ENCODE results near the gene INO80B. TPM values are rescaled to one million over a fixed set of nuclear protein-coding genes. Genes with fewer than 3 reads are reported as not detected.

Gene INO80B
- polyA plus RNA-seq, 1 donor (not counting 4 experiments of a cell fraction or from before 2014, with no cell fraction given) = 18.8 TPM

DNA sequence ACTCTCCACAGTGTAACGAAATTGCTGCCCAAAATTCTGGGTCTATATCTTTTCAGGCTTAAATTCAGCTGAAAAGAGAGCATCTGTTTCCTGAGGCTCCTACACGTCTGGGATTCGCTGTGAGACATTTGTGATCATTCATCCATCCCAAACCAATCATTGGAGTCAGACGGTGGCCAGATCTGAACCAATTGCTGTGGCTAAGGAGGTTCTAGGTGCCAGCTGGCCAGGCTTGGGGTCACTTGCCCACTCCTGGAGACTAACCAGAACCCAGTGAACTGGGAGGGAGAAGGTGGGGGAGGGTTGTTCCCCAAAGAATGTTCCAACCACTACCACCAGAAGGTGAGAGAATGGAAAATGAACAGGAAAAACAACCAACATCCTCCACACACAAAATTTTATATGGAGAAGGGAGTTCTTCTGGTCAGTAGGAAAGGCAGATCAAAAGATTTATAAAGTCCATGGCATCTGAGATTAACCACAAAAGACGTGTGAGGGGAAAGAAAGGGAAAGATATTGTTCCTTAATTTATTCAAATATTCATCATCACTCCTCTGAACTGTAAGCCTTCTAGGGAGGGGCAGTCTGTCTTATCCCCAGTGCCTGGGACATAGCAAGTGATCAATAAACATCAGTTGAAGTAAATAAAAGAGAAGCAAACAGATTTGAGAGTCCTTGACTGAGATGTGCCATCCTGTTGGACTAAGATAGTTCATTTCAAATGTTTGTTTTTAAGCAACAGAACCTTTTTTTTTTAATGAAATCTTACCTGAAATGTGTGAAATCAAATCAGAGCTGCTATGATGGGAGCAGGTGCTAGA lies 10.2 kb upstream of the INO80B start:
- no peaks in the 10 kb centered on the region for H3K9me1 ChIP-seq (ENCODE audit: control insufficient read depth, extremely low read depth, insufficient read depth, low read length)
- DNase-seq (ENCODE audit: low read depth, low spot score) = no peak
- no peak for TF ChIP-seq EZH2 (IDR thresholded peaks at IDR 0.05; ENCODE audit: low read length)
- TF ChIP-seq, protein P1, sequence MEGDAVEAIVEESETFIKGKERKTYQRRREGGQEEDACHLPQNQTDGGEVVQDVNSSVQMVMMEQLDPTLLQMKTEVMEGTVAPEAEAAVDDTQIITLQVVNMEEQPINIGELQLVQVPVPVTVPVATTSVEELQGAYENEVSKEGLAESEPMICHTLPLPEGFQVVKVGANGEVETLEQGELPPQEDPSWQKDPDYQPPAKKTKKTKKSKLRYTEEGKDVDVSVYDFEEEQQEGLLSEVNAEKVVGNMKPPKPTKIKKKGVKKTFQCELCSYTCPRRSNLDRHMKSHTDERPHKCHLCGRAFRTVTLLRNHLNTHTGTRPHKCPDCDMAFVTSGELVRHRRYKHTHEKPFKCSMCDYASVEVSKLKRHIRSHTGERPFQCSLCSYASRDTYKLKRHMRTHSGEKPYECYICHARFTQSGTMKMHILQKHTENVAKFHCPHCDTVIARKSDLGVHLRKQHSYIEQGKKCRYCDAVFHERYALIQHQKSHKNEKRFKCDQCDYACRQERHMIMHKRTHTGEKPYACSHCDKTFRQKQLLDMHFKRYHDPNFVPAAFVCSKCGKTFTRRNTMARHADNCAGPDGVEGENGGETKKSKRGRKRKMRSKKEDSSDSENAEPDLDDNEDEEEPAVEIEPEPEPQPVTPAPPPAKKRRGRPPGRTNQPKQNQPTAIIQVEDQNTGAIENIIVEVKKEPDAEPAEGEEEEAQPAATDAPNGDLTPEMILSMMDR (optimal IDR thresholded peaks at IDR 0.05 in 1 of 3, IDR thresholded peaks at IDR 0.05 in 1 of 3, conservative IDR thresholded peaks at IDR 0.05 in 1 of 3; ENCODE audit: extremely low read depth in 1 of 3, insufficient read depth in 2 of 3, low read length in 3 of 3) = no peak
- peaks cover 21% of the 10 kb centered on the region for H3K79me2 ChIP-seq (ENCODE audit: control insufficient read depth, insufficient read depth, low read length)
- no peak overlapping the region for H2AFZ ChIP-seq (ENCODE audit: control insufficient read depth, low read length)
- H3K9ac ChIP-seq (ENCODE audit: control insufficient read depth, extremely low read depth, insufficient read depth, low read length) = no peak overlapping the region
- H3K4me2 ChIP-seq (ENCODE audit: control insufficient read depth, extremely low read depth, insufficient read depth, low read depth, low read length) = no peak overlapping the region
- H3K27ac ChIP-seq (ENCODE audit: control insufficient read depth, insufficient read depth, low read length) = no peak overlapping the region
- peaks cover 15% of the 10 kb centered on the region for H3K4me1 ChIP-seq (ENCODE audit: control insufficient read depth, extremely low read depth, insufficient read depth, low read length)
- FAIRE-seq = no peak
- H3K9me3 ChIP-seq (ENCODE audit: control insufficient read depth, low read depth, low read length) = no peaks in the 10 kb centered on the region
- H3K4me3 ChIP-seq (ENCODE audit: control insufficient read depth in 2 of 3, extremely low read depth in 1 of 3, insufficient read depth in 2 of 3, low read depth in 1 of 3, low read length in 3 of 3) = no peak overlapping the region
- H4K20me1 ChIP-seq (ENCODE audit: control insufficient read depth, extremely low read depth, insufficient read depth, low read length) = no peaks in the 10 kb centered on the region
- no peaks in the 10 kb centered on the region for H3K36me3 ChIP-seq (ENCODE audit: control insufficient read depth in 2 of 2, extremely low read depth in 1 of 2, insufficient read depth in 2 of 2, low read length in 2 of 2)
- dilution Hi-C loops (cut with MboI; ENCODE audit: extremely low pct_ligation_motif_present, low sequenced_read_pairs) = no loop called here
- no peaks in the 10 kb centered on the region for H3K27me3 ChIP-seq (ENCODE audit: control insufficient read depth, extremely low read depth, insufficient read depth, low read length)

DNA sequence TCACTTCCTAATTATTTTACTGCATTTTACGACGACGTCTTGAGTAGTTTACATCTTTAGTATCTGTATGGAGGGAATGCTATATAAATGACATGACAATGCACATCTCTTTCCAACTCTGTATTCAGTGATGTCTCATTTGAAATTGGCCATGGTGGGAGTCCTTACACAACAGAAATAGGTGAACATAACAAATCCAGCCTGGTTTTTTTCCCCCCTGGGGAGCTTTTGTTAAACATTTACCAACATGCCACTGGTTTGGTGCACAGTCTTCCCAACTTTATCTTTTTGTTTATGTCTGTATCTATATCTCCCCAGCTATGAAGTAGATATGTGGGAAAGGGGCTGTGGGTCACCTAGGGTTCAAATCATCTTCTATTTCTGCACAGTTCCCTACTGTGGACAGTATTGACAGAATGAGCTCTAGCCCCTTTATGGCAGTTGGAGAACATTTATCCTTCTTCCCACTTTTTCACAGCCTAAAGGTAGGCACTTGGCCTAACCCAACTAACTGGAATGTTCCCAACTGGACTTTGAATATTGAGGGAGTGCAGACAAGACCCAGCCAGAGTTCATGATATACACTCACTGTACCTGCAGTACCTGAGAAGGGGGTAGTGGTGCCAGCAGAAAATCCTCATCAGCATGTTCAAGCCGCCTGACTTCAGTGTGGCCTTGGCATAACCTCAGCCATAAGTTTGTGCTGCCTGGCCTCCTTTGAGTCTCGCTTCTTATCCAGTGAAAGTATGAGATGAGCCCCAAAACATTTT lies 7.5 kb upstream of the INO80B start:
- H4K20me1 ChIP-seq (ENCODE audit: control insufficient read depth, extremely low read depth, insufficient read depth, low read length) = no peaks in the 10 kb centered on the region
- TF ChIP-seq, protein P1 (optimal IDR thresholded peaks at IDR 0.05 in 1 of 3, IDR thresholded peaks at IDR 0.05 in 1 of 3, conservative IDR thresholded peaks at IDR 0.05 in 1 of 3; ENCODE audit: extremely low read depth in 1 of 3, insufficient read depth in 2 of 3, low read length in 3 of 3) = no peak
- no peak for TF ChIP-seq EZH2 (IDR thresholded peaks at IDR 0.05; ENCODE audit: low read length)
- DNase-seq (ENCODE audit: low read depth, low spot score) (no peak), FAIRE-seq (no peak)
- no peak overlapping the region for H3K4me2 ChIP-seq (ENCODE audit: control insufficient read depth, extremely low read depth, insufficient read depth, low read depth, low read length)
- no peak overlapping the region for H3K9ac ChIP-seq (ENCODE audit: control insufficient read depth, extremely low read depth, insufficient read depth, low read length)
- H3K79me2 ChIP-seq (ENCODE audit: control insufficient read depth, insufficient read depth, low read length) = no peaks in the 10 kb centered on the region
- H3K4me3 ChIP-seq (ENCODE audit: control insufficient read depth in 2 of 3, extremely low read depth in 1 of 3, insufficient read depth in 2 of 3, low read depth in 1 of 3, low read length in 3 of 3) = no peak overlapping the region
- no peaks in the 10 kb centered on the region for H3K9me1 ChIP-seq (ENCODE audit: control insufficient read depth, extremely low read depth, insufficient read depth, low read length)
- peaks cover 6% of the 10 kb centered on the region for H3K4me1 ChIP-seq (ENCODE audit: control insufficient read depth, extremely low read depth, insufficient read depth, low read length)
- H3K27me3 ChIP-seq (ENCODE audit: control insufficient read depth, extremely low read depth, insufficient read depth, low read length) = no peaks in the 10 kb centered on the region
- dilution Hi-C loops (cut with MboI; ENCODE audit: extremely low pct_ligation_motif_present, low sequenced_read_pairs) = no loop called here
- no peak overlapping the region for H2AFZ ChIP-seq (ENCODE audit: control insufficient read depth, low read length)
- no peaks in the 10 kb centered on the region for H3K36me3 ChIP-seq (ENCODE audit: control insufficient read depth in 2 of 2, extremely low read depth in 1 of 2, insufficient read depth in 2 of 2, low read length in 2 of 2)
- H3K9me3 ChIP-seq (ENCODE audit: control insufficient read depth, low read depth, low read length) = no peaks in the 10 kb centered on the region
- no peak overlapping the region for H3K27ac ChIP-seq (ENCODE audit: control insufficient read depth, insufficient read depth, low read length)

All from keratinocyte (primary cell).